NT2/D1 (cell line): ENCODE measurements around the gene NDFIP1.

Experiments
- DNase-seq: peaks from one replicate; pipeline ENCODE4 v3.0.0-alpha.2; 2011; ENCODE audit warnings: low read depth, low spot score
- H3K27me3 ChIP-seq: 2 replicates; pipeline ENCODE4 v1.6.0; 2011; ENCODE audit warnings: mild to moderate bottlenecking; ENCODE audit not compliant: insufficient read length, insufficient read depth
- H3K36me3 ChIP-seq: 2 replicates; pipeline ENCODE4 v1.6.1; 2011; ENCODE audit warnings: mild to moderate bottlenecking, low read length, mixed read lengths; ENCODE audit not compliant: insufficient read depth, insufficient read length
- H3K4me1 ChIP-seq: 2 replicates; pipeline ENCODE4 v1.5.1; 2011; ENCODE audit not compliant: insufficient read depth, insufficient read length
- H3K4me3 ChIP-seq: 2 replicates; pipeline ENCODE4 v1.5.1; 2011; ENCODE audit warnings: low read depth; ENCODE audit not compliant: insufficient read length
- H3K9ac ChIP-seq: 2 replicates; pipeline ENCODE4 v1.6.0; 2011; ENCODE audit warnings: low read depth; ENCODE audit not compliant: insufficient read length
- H3K9me3 ChIP-seq: 2 replicates; pipeline ENCODE4 v1.5.1; 2011; ENCODE audit warnings: mild to moderate bottlenecking, low read length; ENCODE audit not compliant: insufficient read depth
- SUZ12 ChIP-seq: IDR thresholded peaks from 2 replicates; pipeline ENCODE4 v1.6.1; 2011; ENCODE audit not compliant: insufficient read length, insufficient read depth; ENCODE audit errors: extremely low read depth
- YY1 ChIP-seq: IDR thresholded peaks from 2 replicates; pipeline ENCODE4 v1.6.1; 2011; ENCODE audit not compliant: insufficient read length, insufficient read depth
- ZNF274 ChIP-seq: IDR thresholded peaks from 2 replicates; pipeline ENCODE4 v1.6.1; 2011; ENCODE audit warnings: mild to moderate bottlenecking, low read depth, low read length

NDFIP1 gene

DNA sequence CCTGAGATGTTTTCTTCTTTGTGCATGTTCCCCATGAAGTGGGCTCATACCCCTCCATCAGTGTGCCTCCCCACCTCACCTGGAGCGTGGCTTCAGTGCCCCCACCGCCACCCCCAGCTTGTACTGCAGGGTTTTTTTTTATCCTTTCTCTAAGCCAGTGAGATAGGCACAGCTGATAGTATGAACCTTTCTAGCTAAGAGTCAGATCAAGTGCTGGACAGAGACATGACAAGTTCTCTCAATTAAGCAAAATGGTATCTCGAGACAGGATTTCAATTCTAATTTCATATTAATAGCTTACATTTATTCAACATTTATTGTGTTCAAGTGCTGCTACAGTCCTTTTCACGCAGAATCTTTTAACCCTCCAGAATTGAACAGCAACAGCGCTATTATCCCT is 55.7 kb downstream of the NDFIP1 start:
- TF ChIP-seq YY1 (no peak), ZNF274 (no peak), SUZ12 (no peak)
- peaks cover 2% of the 10 kb centered on the region for H3K4me1 ChIP-seq

DNA sequence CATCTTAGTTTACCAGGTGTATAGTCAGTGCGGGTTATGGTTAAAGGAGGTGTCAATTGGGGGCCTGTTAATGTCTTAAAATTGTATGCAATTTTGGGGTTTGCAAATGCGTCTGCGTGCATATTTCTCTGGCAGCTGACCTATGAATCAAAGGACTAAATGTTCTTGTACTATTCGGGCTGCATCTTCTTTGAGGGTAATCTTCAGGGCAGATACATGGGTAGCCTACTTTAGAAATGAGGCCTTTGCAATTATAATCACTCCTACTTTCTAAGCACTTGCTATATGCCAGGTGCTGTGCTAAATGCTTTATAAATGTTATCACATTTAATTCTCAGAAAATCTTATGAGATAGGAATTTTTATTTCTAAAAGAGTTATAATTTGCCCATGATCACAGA is 58.2 kb downstream of the NDFIP1 start:
- Histone ChIP-seq H3K9me3 (no peaks in the 10 kb centered on the region), H3K27me3 (no peaks in the 10 kb centered on the region), H3K9ac (no peak overlapping the region), H3K4me3 (no peak overlapping the region), H3K36me3 (no peaks in the 10 kb centered on the region), H3K4me1 (no peaks in the 10 kb centered on the region)
- DNase-seq, result no peak
- TF ChIP-seq YY1 (no peak), ZNF274 (no peak), SUZ12 (no peak)

More for the DNA sequence above, 55.7 kb downstream of the NDFIP1 start:
- Histone ChIP-seq H3K9me3 (no peaks in the 10 kb centered on the region), H3K4me3 (no peak overlapping the region), H3K36me3 (no peaks in the 10 kb centered on the region), H3K9ac (no peak overlapping the region), H3K27me3 (no peaks in the 10 kb centered on the region)
- DNase-seq, result no peak

- no peak for DNase-seq
- H3K36me3 ChIP-seq, result no peaks in the 10 kb centered on the region
- no peaks in the 10 kb centered on the region for H3K4me1 ChIP-seq
- no peak overlapping the region for H3K9ac ChIP-seq
- H3K27me3 ChIP-seq, result no peaks in the 10 kb centered on the region
- H3K9me3 ChIP-seq, result no peaks in the 10 kb centered on the region
- H3K4me3 ChIP-seq, result no peak overlapping the region
- TF ChIP-seq YY1 (no peak), ZNF274 (no peak), SUZ12 (no peak)
Observed at GRCh38 chr5:142167458-142167857, 58.9 kb downstream of the NDFIP1 start.

DNA sequence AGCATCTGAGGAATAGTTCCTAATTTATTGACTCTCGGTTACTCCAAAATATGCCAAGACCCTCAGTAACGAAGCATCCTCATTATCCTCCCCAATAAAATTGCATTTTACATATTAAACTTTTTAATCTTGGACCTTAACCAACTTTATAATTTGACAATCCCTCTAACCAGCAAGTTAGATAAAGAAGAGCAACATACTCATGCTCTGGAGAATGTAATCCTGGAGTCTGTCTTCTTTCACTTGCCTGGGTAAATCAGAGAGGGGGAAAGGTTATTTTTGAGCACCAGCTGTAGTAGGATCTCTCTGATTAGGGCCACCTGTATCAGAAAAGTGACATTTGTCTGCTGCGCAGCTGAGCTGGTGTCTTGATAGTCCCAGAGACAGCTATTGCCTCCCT is 59.8 kb downstream of the NDFIP1 start:
- TF ChIP-seq ZNF274 (no peak), YY1 (no peak), SUZ12 (no peak)
- Histone ChIP-seq H3K4me3 (no peak overlapping the region), H3K4me1 (no peaks in the 10 kb centered on the region), H3K27me3 (no peaks in the 10 kb centered on the region), H3K9me3 (no peaks in the 10 kb centered on the region), H3K36me3 (no peaks in the 10 kb centered on the region), H3K9ac (no peak overlapping the region)
- no peak for DNase-seq

DNA sequence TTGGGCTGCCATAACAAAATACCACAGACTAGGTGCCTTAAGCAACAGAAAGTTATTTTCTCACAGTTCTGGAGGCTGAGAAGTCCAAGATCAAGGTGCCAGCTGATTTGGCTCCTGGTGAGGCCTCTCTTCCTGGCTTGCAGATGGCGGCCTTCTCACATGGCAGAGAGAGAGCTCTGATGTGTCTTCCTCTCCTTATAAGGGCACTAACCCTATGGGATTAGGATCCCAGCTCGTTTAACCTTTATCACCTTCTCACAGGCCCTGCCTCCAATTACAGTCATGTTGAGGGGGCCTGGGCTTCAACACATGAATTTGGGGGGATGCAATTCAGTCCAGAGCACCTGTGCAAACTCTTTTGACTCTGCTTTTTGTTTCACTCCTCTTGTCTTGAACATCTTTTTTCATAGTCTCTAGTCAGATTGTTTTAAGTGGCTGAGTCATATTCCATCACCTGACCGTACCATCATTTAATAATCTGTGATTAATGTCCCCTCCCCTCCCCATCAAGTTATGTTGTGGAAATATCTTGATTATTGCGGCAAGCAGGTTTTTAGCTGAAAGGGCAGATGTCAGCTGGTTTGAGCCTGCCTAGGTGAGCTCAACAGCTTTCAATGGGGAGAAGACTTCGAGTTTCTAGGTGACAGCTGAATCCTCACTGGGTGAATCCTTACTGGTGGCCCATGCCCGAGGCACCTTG is 61.8 kb downstream of the NDFIP1 start:
- no peak for DNase-seq
- no peaks in the 10 kb centered on the region for H3K27me3 ChIP-seq

GRCh38 chr5:142171270-142171669 is 62.7 kb downstream of the NDFIP1 start:
- Histone ChIP-seq H3K4me1 (peaks cover 2% of the 10 kb centered on the region), H3K27me3 (no peaks in the 10 kb centered on the region), H3K9me3 (no peaks in the 10 kb centered on the region), H3K36me3 (no peaks in the 10 kb centered on the region), H3K4me3 (no peak overlapping the region), H3K9ac (no peak overlapping the region)
- no peak for DNase-seq
- TF ChIP-seq SUZ12, result no peak
- TF ChIP-seq YY1, result no peak
- no peak for TF ChIP-seq ZNF274

More for the DNA sequence above, 61.8 kb downstream of the NDFIP1 start:
- Histone ChIP-seq H3K36me3 (no peaks in the 10 kb centered on the region), H3K9me3 (no peaks in the 10 kb centered on the region), H3K4me1 (peaks cover 2% of the 10 kb centered on the region), H3K4me3 (no peak overlapping the region), H3K9ac (no peak overlapping the region)
- TF ChIP-seq SUZ12, result no peak
- TF ChIP-seq YY1, result no peak
- no peak for TF ChIP-seq ZNF274

GRCh38 chr5:142175039-142175438 is 66.5 kb downstream of the NDFIP1 start:
- no peak for DNase-seq
- H3K9ac ChIP-seq, result no peak overlapping the region
- H3K4me1 ChIP-seq, result peaks cover 4% of the 10 kb centered on the region
- no peaks in the 10 kb centered on the region for H3K9me3 ChIP-seq
- TF ChIP-seq YY1 (no peak), SUZ12 (no peak), ZNF274 (no peak)
- H3K36me3 ChIP-seq, result no peaks in the 10 kb centered on the region
- no peaks in the 10 kb centered on the region for H3K27me3 ChIP-seq
- H3K4me3 ChIP-seq, result no peak overlapping the region
